NCI-H146 treated with DMSO at 0.1 percent for 48 hours (cell line): Measurements from ENCODE around the gene HPSE.

Experiments used
- DNase-seq: peaks from one replicate; lab custom pipeline; 2025; ENCODE audit not compliant: unreplicated experiment; lab: John Stamatoyannopoulos, UW

Gene HPSE

GRCh38 chr4:83251447-83251830 lies 83.2 kb downstream of the HPSE start:
- DNase-seq: no peak

GRCh38 chr4:83250687-83251446 lies 83.8 kb downstream of the HPSE start:
- DNase-seq: no peak

GRCh38 chr4:83248486-83248885 lies 86.2 kb downstream of the HPSE start:
- no peak for DNase-seq

DNA sequence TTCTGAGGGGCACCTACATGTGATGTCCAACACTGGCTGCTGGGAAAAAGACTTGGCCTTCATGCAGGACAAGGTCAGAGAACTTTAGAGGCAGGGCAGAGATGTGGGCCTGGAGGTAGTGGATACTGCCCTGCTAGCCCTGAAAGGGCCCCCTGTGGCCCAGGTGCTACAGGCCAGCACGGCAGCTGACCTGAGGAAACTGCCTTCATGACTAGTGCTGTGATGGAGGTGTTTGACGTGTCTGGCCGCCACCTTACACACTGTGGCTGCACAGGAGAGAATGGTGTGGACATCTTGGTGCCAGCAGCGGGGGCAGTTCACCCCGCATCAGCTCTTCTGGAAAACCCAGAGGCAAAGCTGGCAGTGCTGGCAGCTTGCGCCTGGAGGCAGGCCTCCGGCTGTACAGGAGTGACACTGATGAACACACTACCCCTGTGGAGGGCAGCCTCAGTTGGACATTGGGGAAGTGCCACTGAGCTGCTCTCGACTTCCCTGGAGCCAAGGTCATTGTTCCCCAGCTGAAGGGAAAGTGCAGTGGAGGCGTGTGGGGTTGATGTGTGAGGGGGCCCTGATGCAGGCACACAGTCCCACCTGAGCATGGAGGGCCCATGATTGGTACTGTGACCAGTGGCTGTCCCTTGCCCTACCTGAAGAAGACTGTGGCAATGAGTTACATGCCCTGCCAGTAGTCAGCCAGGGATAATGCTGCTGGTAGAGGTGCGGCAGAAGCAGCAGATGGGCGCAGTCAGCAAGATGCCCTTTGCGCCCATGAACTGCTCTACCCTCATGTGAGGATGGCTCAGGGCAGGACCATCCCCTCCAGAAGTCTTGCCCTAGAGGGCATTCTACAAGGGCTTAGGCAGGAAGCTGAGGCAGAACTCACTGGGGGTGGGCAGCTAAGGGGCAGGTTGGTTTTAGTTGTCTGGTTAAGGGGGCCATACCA lies 87.0 kb downstream of the HPSE start:
- DNase-seq: no peak
